Activated T-helper 2 cell treated with anti-CD3 and anti-CD28 coated beads, Interferon-gamma antibody, Interleukin-2, Interleukin-4, amounts not matched to agents 10 μg/mL and 5 μg/mL and 100 μg/mL, durations not matched to agents 14 hours and 24 hours and 36 hours (primary cell): Measurements from ENCODE around the gene GNAL. TPM values are rescaled to one million over a fixed set of nuclear protein-coding genes. Genes with fewer than 3 reads are reported as not detected.

Source experiments
- DNase-seq: peaks from one replicate; pipeline ENCODE4 v3.0.0; 2021; ENCODE audit warnings: low spot score
- H3K27ac Mint-ChIP-seq: one replicate; pipeline ENCODE4 v1.8.0; 2021; ENCODE audit warnings: mixed read lengths
- H3K27me3 Mint-ChIP-seq: one replicate; pipeline ENCODE4 v1.8.0; 2021; ENCODE audit warnings: low read depth, mixed read lengths
- H3K36me3 Mint-ChIP-seq: one replicate; pipeline ENCODE4 v1.8.0; 2021; ENCODE audit warnings: low read depth, mixed read lengths
- H3K4me1 Mint-ChIP-seq: one replicate; pipeline ENCODE4 v1.8.0; 2021; ENCODE audit warnings: low read depth, mixed read lengths
- H3K4me3 Mint-ChIP-seq: one replicate; pipeline ENCODE4 v1.8.0; 2021; ENCODE audit warnings: low read depth, mild to moderate bottlenecking, moderate library complexity, mixed read lengths
- H3K9me3 Mint-ChIP-seq: one replicate; pipeline ENCODE4 v1.8.0; 2021; ENCODE audit warnings: mixed read lengths
- intact Hi-C: fragments of 100-400 bp; cut with micrococcal nuclease; formaldehyde crosslinking; loops from one replicate; pipeline ENCODE4 v1.15.1; 2023
- total RNA-seq: library from RNA; stranded (reverse); gene quantifications from 2 replicates; pipeline ENCODE4 v1.2.3, GENCODE V29; 2022

GNAL gene
- total RNA-seq, 1 donor from 2014 or later: 0.52 TPM

DNA sequence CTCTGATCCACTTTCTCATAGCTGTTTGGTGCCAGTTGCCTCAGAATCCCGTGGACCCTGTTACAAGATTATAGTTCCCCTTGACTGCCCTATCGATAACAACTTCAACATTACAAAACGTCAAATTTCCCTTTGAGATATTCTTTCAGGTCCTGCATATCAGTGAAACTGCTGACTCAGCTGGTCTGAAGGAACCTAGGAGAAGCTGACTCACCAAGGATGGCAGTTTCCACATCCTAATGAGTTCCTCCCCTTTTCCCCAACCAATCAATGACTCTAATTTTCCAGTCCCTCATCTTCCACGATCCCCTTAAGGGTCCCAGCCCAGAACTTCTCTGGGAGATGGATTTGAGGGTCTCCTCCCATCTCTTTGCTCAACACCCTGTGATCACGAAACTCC, 27.6 kb upstream of the GNAL start:
- no peaks in the 10 kb centered on the region for H3K9me3 Mint-ChIP-seq
- H3K27ac Mint-ChIP-seq: no peak overlapping the region
- no peak overlapping the region for H3K4me3 Mint-ChIP-seq

DNA sequence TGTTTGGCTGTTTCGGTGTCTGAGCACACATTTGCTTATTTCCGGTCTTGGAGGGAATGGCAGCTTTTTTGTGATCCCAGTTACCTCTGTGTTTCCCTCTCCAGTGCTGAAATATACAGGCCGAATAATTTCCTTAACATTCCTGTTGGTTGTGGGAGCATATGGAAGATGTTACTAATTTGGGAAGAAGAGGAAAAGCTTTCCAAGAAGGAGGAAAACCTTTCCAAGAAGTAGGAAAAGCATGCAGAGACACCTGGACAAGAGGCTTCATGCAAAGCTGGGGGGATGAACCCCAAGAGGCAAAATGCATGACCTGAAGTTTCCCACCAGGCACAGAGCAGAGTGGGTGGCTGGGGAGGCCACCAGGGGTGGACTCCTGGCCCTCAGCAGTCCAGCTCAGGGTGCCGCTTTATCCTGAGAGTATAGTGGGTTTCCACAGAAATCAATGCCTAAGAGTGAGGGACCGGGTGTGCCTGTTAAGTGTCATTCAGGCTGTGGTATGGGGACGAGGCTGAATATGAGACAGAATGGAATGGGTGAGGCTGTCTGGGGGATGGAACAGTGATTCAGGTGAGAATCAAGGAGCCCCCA, 25.5 kb upstream of the GNAL start:
- DNase-seq: no peak
- no peaks in the 10 kb centered on the region for H3K9me3 Mint-ChIP-seq
- no peak overlapping the region for H3K4me3 Mint-ChIP-seq

More for the DNA sequence above, 27.6 kb upstream of the GNAL start:
- H3K4me1 Mint-ChIP-seq: no peaks in the 10 kb centered on the region
- H3K36me3 Mint-ChIP-seq: no peaks in the 10 kb centered on the region
- H3K27me3 Mint-ChIP-seq: peaks cover 11% of the 10 kb centered on the region
- DNase-seq: no peak
- intact Hi-C loops: no loop called here

DNA sequence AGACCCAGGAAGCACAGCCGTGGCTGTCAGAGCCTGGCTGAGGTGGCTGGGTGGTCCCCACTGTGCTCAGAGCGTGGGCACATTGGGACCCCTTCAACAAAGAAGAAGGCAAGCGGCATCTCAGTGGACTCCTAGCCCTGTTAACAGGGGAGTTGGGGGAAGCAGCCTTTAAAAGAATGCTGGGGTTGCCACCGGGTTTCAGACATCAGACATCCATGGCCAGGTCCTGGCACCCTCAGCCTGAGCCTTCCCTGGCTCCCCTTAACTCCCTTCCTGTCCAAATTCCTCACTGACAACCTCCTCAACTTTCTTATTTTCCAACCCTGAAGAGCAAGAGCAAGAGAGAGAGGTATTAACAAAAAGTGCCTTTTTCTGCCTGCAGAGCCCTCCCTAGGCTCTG, 24.8 kb upstream of the GNAL start:
- Mint-ChIP-seq H3K4me1 (no peaks in the 10 kb centered on the region), H3K36me3 (no peaks in the 10 kb centered on the region), H3K9me3 (no peaks in the 10 kb centered on the region), H3K4me3 (no peak overlapping the region), H3K27ac (no peak overlapping the region), H3K27me3 (peaks cover 2% of the 10 kb centered on the region)
- intact Hi-C loops: no loop called here
- DNase-seq: no peak

More for the DNA sequence above, 25.5 kb upstream of the GNAL start:
- H3K4me1 Mint-ChIP-seq: no peaks in the 10 kb centered on the region
- no peaks in the 10 kb centered on the region for H3K36me3 Mint-ChIP-seq
- H3K27ac Mint-ChIP-seq: no peak overlapping the region
- intact Hi-C loops: no loop called here
- H3K27me3 Mint-ChIP-seq: peaks cover 5% of the 10 kb centered on the region

DNA sequence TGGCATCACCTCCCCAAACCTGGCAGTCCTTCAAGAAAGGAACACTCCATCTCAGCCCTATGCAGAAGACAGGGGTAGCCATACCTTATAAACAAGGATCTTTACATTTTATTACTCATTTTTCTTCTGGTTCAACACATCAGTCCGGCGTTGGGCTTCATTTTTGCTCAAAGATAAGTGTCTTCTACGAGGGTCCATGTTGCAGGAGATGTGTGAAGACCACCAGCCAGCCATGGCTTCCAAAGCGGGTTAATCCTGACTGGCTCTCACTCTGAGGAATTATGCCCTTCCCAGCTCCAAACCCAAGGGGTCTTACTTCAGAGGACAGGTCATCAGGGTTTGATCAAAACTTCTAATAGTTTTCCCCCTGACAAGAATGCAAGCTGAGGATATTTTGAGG, 23.9 kb upstream of the GNAL start:
- no peak for DNase-seq
- no peaks in the 10 kb centered on the region for H3K4me1 Mint-ChIP-seq
- no peaks in the 10 kb centered on the region for H3K36me3 Mint-ChIP-seq
- H3K27me3 Mint-ChIP-seq: peaks cover 2% of the 10 kb centered on the region
- intact Hi-C loops: no loop called here
- no peaks in the 10 kb centered on the region for H3K9me3 Mint-ChIP-seq
- H3K4me3 Mint-ChIP-seq: no peak overlapping the region
- no peak overlapping the region for H3K27ac Mint-ChIP-seq

DNA sequence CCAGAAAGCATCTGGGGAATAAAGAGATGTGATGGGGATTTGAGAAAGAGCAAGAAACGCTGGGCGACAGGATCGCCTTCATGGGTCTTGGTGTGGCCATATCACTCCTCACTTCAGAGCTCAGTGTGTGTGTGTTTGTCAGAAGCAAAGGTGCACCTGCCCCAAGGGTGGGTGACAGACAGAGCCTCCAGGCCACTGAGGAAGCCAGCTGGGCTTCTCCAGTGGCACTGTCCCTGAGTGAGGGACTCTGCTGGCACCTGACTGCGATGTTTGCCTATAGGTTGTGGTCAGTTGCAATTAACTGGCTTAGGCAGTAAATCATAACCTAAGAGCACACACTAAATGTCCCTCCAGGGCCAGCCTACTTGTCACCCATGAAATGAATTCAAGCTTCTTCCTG, 23.5 kb upstream of the GNAL start:
- H3K27me3 Mint-ChIP-seq: peaks cover 2% of the 10 kb centered on the region
- H3K27ac Mint-ChIP-seq: no peak overlapping the region
- no peaks in the 10 kb centered on the region for H3K4me1 Mint-ChIP-seq
- DNase-seq: no peak
- H3K9me3 Mint-ChIP-seq: no peaks in the 10 kb centered on the region
- intact Hi-C loops: no loop called here
- no peaks in the 10 kb centered on the region for H3K36me3 Mint-ChIP-seq
- H3K4me3 Mint-ChIP-seq: no peak overlapping the region

DNA sequence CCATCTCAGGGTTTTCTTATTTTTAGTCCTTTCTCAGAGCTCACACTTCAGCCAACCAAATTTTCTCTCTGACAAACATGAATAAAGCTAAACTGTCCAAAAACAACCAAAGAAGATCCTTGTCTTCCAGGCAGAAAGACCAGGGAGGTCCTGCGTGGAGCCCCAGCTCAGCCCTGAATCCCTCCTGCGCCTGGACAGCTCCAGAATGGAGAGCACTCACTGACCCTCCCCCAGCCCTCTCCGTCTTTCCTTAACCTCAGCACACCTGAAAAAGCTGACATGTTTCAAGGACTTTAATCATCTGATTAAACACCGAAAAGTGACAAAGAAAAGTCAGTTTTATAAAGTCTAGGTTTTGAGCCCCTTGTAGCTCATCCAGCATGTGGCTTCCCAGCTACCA, 22.9 kb upstream of the GNAL start:
- Mint-ChIP-seq H3K27ac (no peak overlapping the region), H3K4me3 (no peak overlapping the region), H3K27me3 (peaks cover 2% of the 10 kb centered on the region), H3K9me3 (no peaks in the 10 kb centered on the region), H3K36me3 (no peaks in the 10 kb centered on the region), H3K4me1 (no peaks in the 10 kb centered on the region)
- intact Hi-C loops: no loop called here
- DNase-seq: no peak

DNA sequence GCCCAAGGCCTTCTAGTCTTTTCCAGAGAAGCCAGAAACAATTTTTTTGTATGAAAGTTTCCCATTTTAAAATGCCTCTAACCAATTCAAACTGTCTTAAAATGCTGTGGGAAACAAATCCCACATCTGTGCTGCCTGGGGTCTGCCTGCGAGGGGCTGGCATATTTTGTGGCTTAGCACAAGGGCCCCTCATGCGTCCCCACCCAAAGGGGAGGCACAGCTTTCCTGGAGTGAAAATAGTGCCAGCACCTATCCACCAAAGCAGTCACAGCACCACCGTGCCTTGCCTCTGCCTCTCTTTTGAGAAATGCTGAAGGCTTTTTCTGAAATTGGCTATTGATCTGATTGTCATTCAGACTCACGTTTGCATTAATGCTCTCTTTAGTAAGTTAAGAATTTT, 22.2 kb upstream of the GNAL start:
- H3K36me3 Mint-ChIP-seq: no peaks in the 10 kb centered on the region
- intact Hi-C loops: no loop called here
- no peaks in the 10 kb centered on the region for H3K9me3 Mint-ChIP-seq
- H3K4me3 Mint-ChIP-seq: no peak overlapping the region
- H3K27ac Mint-ChIP-seq: no peak overlapping the region
- H3K27me3 Mint-ChIP-seq: peaks cover 2% of the 10 kb centered on the region
- H3K4me1 Mint-ChIP-seq: no peaks in the 10 kb centered on the region
- no peak for DNase-seq

DNA sequence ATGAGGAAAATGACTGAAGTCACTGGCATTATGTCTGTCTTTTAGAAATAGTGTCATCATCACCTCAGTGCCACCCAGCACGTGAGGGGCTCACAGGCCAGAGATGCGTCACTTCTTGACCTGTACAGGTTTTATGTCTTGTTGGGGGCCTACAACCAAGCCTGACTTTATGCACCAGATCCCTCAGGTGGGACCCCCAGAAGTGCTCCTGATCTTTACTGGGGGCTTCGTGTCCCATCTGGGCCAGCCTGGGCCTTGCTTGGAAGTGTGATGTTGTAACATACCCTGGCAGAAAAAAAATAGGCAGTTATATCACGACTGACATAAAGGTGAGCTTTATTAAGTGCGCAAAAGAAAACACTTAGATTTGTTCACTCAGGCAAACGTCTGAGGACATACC, 21.5 kb upstream of the GNAL start:
- Mint-ChIP-seq H3K36me3 (no peaks in the 10 kb centered on the region), H3K27ac (no peak overlapping the region), H3K27me3 (peaks cover 2% of the 10 kb centered on the region), H3K4me1 (no peaks in the 10 kb centered on the region), H3K9me3 (no peaks in the 10 kb centered on the region), H3K4me3 (no peak overlapping the region)
- intact Hi-C loops: no loop called here
- DNase-seq: no peak

DNA sequence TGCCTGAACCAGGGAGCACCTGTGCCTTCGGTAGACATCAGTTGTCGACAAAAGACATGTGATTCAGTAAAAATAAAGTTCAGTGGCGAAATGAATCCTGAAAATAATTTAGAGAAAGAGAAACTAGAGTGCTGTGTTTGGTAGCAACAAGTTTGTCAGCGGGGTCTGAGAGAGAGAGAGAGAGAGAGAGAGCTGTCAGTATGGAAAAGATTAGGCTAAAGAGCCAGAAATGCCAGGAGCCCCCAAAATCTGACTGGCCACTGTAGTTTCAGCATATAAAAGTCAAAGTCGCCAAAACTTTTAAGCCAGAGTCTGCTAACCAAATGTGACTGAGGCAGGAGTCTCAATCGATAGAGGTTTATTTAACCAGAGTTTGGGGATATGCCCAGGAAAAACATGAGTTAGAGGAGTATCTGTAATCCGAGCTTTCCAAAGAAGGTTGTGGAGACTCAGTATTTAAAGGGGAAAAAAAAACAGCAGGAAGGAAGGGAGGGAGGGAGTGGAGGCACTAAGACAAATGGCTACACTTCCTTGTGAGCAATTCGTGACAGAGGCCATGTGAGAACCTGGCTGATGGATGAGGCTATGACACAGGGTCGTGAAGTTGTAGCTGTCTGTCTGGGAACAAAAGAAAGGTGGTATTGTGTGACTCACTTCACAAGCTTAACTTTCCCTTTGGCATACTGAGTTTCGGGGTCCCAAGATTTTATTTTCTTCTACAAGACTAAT, 20.5 kb upstream of the GNAL start:
- Mint-ChIP-seq H3K27ac (no peak overlapping the region), H3K36me3 (no peaks in the 10 kb centered on the region), H3K27me3 (peaks cover 2% of the 10 kb centered on the region), H3K4me3 (no peak overlapping the region), H3K4me1 (no peaks in the 10 kb centered on the region), H3K9me3 (no peaks in the 10 kb centered on the region)
- DNase-seq: no peak
- intact Hi-C loops: no loop called here

DNA sequence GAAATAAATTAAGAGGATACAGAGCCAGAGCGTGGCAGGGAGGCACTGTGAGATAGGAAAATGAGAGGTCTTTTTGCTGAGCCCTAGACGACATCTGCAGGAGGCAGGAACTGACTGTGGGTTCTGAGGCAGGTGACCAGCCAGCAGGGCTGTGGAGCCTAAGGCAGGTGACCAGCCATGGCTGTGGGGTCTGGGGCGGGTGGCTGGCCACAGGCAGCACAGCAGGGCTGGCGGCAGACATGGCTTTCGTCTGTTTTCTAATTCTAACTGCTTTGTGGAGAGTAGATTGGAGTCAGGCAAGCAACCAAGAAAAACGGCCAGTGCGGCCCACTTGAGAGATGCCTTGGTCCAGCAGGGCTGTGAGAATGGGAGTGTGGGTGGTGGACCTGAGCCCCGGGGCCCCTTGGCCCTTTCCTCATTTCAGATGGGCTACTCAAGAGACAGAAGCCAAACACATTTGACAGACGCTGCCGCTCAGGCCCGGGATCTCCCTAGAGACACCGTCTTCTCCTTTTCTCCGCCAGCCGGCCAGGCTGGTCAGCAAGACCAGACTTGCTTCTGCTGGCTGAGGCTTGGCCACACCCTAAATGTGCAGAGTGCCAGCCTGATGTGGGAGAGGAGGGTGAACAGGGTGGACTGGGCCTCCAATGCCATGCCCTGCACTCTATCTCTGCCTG, 19.7 kb upstream of the GNAL start:
- Mint-ChIP-seq H3K36me3 (no peaks in the 10 kb centered on the region), H3K4me3 (no peak overlapping the region), H3K9me3 (no peaks in the 10 kb centered on the region), H3K4me1 (no peaks in the 10 kb centered on the region), H3K27me3 (peaks cover 2% of the 10 kb centered on the region), H3K27ac (no peak overlapping the region)
- intact Hi-C loops: no loop called here
- no peak for DNase-seq

DNA sequence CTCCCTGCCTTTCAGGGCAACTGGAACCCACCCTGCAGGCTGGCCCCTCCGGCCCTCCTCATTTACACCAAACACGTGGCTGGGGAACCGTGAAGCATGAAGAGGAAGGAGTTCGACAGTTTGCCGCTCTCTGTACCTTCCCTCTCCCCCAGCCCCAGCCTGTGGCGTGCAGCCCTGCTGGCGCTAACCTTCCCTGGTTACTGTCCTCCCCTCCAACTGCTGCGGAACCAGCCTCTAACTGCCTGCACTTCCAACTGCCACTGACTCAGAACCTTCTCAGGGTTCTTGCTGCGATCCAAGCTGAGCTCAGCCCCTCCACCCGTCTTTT, 19.2 kb upstream of the GNAL start:
- intact Hi-C loops: no loop called here
- no peaks in the 10 kb centered on the region for H3K36me3 Mint-ChIP-seq
- no peak overlapping the region for H3K4me3 Mint-ChIP-seq
- H3K9me3 Mint-ChIP-seq: no peaks in the 10 kb centered on the region
- no peak overlapping the region for H3K27ac Mint-ChIP-seq
- no peaks in the 10 kb centered on the region for H3K4me1 Mint-ChIP-seq
- peaks cover 2% of the 10 kb centered on the region for H3K27me3 Mint-ChIP-seq
- no peak for DNase-seq

DNA sequence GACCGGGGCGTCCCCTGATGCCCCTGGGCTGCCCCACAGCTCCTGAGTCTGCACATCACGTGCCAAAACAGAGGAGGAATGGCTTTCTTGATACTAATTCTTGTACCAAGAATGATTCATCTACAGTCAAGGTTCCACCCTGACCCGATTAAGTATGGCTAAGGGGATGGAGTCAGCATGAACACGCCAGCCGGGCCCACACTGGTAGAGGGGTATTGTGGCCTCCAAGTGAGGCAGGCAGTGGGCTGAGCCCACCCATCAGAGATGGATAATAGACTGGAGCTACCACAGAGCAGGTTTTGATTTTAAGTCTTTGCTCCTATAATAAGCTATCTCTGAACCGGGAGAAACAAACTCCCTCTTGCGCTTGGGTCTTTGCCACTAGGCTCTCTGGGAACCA, 17.9 kb upstream of the GNAL start:
- no peak overlapping the region for H3K4me3 Mint-ChIP-seq
- H3K27me3 Mint-ChIP-seq: peaks cover 2% of the 10 kb centered on the region
- no peaks in the 10 kb centered on the region for H3K36me3 Mint-ChIP-seq
- H3K4me1 Mint-ChIP-seq: no peaks in the 10 kb centered on the region
- no peaks in the 10 kb centered on the region for H3K9me3 Mint-ChIP-seq
- intact Hi-C loops: no loop called here
- no peak for DNase-seq
- no peak overlapping the region for H3K27ac Mint-ChIP-seq

DNA sequence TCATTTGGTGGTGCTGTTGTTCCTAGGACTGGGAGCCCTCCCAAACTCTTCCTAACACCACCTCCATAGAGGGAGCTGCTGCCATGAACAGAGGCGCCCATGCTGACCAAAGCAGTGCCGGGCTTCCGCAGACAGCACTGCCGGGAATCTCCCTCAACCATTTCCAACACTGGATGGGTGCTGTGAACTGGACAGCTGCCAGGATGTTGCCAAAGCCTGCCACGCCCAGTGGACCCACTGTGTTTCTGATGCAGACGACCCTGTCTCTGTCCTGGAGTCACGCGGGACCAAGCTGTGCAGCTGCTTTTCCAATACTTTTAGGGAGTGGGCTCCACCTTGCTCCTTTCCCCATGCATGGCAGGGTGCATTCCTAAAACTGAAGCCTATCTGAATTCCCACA, 16.9 kb upstream of the GNAL start:
- Mint-ChIP-seq H3K27me3 (peaks cover 4% of the 10 kb centered on the region), H3K36me3 (no peaks in the 10 kb centered on the region), H3K27ac (no peak overlapping the region), H3K4me3 (no peak overlapping the region), H3K4me1 (no peaks in the 10 kb centered on the region), H3K9me3 (no peaks in the 10 kb centered on the region)
- intact Hi-C loops: no loop called here
- no peak for DNase-seq
